ENCODE data around the gene CTRL.
"Not testable (repeated sequence)": the region's sequence is repeated elsewhere in the genome, so short reads cannot be mapped to it uniquely, and the experiment has no call there.

CTRL gene

DNA sequence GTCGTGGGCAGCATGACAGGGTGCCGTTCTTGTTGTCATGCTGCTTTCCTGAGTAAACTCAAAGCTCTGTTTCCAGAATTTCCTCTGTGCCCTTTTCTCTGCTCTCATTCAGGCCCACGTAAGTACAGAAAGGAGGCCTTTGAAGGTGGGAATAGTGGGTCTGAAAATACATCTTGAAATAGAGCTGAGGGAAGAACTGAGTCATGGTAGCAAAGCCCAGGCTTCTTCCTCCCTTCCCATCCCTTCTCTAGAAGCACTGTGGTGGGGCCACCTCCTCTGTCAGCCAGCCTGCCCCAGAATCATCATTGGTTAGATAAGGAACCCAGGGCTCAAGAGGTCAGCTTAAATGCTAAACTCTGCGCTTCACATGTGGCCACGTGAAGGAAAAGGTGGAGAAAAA, 9.4 kb downstream of the CTRL start:
- CTCF ChIA-PET = no interaction called here
- POLR2A ChIA-PET = no interaction called here
- no peak for TF ChIP-seq TARDBP (IDR thresholded peaks at IDR 0.05)
- no peak for TF ChIP-seq FOXK2 (IDR thresholded peaks at IDR 0.05)
- TF ChIP-seq CTBP1 (IDR thresholded peaks at IDR 0.05; ENCODE audit: borderline replicate concordance) = no peak
- no peak for DNase-seq (ENCODE audit: extremely low spot score)

DNA sequence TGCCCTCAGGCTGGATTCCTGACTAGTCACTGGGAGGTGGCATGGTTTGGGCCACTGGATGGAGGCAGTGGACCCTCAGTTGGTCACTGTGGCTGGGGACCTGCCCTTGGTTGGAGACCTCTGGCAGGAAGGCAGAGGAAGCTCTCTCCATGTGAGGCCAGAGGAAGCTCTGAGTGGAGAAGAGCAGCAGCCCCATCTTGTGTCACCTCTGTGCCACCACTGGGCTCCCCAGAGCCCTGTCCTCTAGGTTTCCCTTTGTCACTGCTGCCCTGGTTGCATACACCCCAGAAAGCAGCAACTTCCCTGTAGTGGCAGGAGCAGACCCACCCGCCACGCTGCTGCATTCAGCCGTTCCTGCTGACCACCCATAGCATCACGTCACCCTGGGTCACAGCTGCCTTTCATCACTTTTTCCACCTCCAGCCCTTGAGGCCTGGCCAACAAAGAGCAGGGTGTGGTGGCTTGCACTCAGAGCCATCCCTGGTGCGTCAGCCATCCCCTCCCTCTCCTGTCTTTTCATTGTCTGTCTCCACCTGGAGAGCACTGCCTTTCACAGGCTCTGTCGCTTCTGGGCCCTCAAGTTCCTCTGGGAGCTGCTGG, 11.9 kb downstream of the CTRL start:
- DNase-seq (ENCODE audit: extremely low spot score) = no peak
- TF ChIP-seq, protein P1, sequence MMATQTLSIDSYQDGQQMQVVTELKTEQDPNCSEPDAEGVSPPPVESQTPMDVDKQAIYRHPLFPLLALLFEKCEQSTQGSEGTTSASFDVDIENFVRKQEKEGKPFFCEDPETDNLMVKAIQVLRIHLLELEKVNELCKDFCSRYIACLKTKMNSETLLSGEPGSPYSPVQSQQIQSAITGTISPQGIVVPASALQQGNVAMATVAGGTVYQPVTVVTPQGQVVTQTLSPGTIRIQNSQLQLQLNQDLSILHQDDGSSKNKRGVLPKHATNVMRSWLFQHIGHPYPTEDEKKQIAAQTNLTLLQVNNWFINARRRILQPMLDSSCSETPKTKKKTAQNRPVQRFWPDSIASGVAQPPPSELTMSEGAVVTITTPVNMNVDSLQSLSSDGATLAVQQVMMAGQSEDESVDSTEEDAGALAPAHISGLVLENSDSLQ (IDR thresholded peaks at IDR 0.05) = no peak
- ChIA-PET POLR2A (no interaction called here), CTCF (interaction anchor here (0.7 to 1.0 kb wide), 2 partner anchors 9 to 36 kb away, joined by 3 to 8 read pairs; no protein-coding TSS in a partner anchor)

DNA sequence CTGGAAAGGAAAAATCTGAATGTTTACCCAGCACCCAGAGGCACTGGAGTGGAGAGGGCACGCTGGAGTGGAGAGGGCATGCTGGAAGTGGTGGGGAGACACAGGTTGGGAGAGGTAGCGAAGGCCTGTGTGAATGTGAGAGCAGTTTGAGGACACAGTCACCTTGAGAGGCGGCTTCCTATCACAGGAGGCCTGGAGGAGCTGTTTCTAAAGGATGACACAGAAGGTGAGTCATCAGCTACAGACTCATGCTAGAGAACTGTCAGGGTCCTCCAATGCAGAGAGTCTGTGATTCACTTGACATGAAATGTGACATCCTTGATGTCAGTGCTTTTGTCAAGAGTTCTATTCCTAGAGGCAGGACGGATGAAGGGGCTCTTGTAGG, 13.8 kb downstream of the CTRL start:
- CTCF ChIA-PET = no interaction called here
- DNase-seq (ENCODE audit: extremely low spot score) = no peak
- TF ChIP-seq ARNT (IDR thresholded peaks at IDR 0.05) (no peak), BHLHE40 (IDR thresholded peaks at IDR 0.05; ENCODE audit: borderline replicate concordance) (no peak), SUZ12 (IDR thresholded peaks at IDR 0.05) (no peak), FOXA1 (IDR thresholded peaks at IDR 0.05) (no peak), FOXK2 (IDR thresholded peaks at IDR 0.05) (no peak), HDGF (IDR thresholded peaks at IDR 0.05; ENCODE audit: borderline replicate concordance) (no peak), NFRKB (IDR thresholded peaks at IDR 0.05) (no peak), SP1 (IDR thresholded peaks at IDR 0.05) (no peak), ELF4 (IDR thresholded peaks at IDR 0.05) (no peak), CTBP1 (IDR thresholded peaks at IDR 0.05; ENCODE audit: borderline replicate concordance) (no peak), FOXM1 (IDR thresholded peaks at IDR 0.05; ENCODE audit: borderline replicate concordance) (no peak), LEF1 (IDR thresholded peaks at IDR 0.05; ENCODE audit: borderline replicate concordance) (no peak), L3MBTL2 (conservative IDR thresholded peaks at IDR 0.05) (no peak), ZNF384 (IDR thresholded peaks at IDR 0.05) (no peak), TARDBP (IDR thresholded peaks at IDR 0.05) (no peak)
- TF ChIP-seq, protein P1 (IDR thresholded peaks at IDR 0.05) = no peak
- POLR2A ChIA-PET = no interaction called here

DNA sequence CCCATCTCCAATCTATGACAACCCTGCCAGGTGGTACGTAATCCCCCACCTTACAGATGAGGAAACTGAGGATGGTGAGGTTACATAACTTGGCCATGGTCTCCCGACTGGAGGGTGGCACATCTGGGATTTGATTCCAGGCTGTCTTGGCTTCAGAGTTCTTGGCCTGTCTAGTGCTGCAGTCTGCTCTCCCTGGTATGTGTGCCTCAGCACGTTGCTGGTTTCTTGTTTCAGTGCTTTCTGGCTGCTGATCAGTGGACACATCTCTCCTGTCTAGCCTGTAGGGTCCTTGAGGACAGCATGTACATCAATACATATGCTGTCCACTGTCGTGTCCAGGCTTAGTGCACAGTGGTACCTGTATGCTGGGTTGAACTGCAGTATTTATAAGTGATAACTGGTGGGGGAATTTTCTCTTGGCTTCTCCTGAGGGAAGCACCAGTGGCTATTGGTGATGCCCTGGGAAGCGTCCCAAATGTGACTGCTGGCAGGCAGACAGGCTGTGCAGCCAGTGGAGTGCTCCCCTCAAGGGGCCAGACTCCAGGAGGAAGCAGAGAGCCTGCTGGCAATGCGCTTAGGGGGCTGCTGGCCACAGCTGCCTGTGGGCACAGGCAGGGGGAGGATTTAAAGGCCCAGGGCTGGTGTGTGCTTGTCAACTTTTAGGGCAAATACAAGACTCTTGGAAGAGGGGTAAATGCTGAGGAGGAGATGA, 14.4 kb downstream of the CTRL start:
- TF ChIP-seq SUZ12 (IDR thresholded peaks at IDR 0.05) (no peak), TARDBP (IDR thresholded peaks at IDR 0.05) (no peak), SP1 (IDR thresholded peaks at IDR 0.05) (no peak), LEF1 (IDR thresholded peaks at IDR 0.05; ENCODE audit: borderline replicate concordance) (no peak), L3MBTL2 (conservative IDR thresholded peaks at IDR 0.05) (no peak), ZNF384 (IDR thresholded peaks at IDR 0.05) (no peak), NFRKB (IDR thresholded peaks at IDR 0.05) (no peak), ARNT (IDR thresholded peaks at IDR 0.05) (no peak), BHLHE40 (IDR thresholded peaks at IDR 0.05; ENCODE audit: borderline replicate concordance) (no peak)
- TF ChIP-seq, protein P1 (IDR thresholded peaks at IDR 0.05) = no peak
- CTCF ChIA-PET = no interaction called here
- POLR2A ChIA-PET = no interaction called here
- DNase-seq (ENCODE audit: extremely low spot score) = no peak

DNA sequence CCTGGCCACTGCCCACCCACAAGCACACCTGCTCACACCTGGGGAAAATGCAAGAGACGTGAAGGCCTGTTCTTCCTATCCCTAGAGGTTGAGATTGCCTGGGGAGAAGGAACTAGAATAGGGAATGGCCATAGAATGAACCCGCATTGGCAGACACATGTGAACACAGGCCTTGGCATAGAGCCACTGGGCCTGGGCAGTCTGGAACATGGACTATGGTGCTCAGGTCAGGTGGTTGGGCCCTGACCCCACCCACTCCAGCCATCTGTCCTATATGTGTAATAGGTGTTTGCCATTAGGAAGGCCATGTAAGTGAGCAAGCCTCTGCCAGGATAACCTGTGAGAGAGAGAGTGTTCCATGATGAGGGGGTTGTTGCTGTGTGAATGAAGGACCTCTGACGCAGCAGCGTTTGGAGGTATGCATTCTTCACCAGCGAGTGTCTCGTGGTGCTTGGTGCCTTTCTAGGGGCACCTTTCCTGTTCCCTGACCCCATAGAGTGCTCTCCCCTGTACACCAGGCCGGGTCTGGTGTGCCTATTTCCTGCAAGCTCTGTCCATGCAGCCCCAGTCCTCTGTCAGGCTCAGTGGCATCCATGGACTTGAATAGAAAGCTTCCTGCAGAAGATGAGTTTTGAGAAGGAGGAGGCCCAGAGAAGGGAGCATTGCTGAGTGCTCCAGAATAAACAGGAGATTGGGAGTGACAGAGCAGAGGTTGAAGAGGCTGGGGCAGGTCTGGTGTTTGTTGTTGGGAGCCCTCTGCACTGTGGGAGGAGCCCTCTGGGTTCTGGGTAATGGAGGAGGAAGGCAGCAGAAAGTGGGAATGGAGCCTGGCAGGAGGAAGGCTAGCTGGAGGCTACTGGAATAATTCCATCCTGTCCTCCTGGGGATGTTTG, 15.6 kb downstream of the CTRL start:
- ChIA-PET CTCF (no interaction called here), POLR2A (no interaction called here)
- TF ChIP-seq NFRKB (IDR thresholded peaks at IDR 0.05) (no peak), SP1 (IDR thresholded peaks at IDR 0.05) (no peak), ELF4 (IDR thresholded peaks at IDR 0.05) (no peak), BHLHE40 (IDR thresholded peaks at IDR 0.05; ENCODE audit: borderline replicate concordance) (no peak), CTBP1 (IDR thresholded peaks at IDR 0.05; ENCODE audit: borderline replicate concordance) (no peak), ARNT (IDR thresholded peaks at IDR 0.05) (no peak), HDGF (IDR thresholded peaks at IDR 0.05; ENCODE audit: borderline replicate concordance) (no peak), LEF1 (IDR thresholded peaks at IDR 0.05; ENCODE audit: borderline replicate concordance) (no peak), FOXA1 (IDR thresholded peaks at IDR 0.05) (no peak), ZNF384 (IDR thresholded peaks at IDR 0.05) (no peak), SUZ12 (IDR thresholded peaks at IDR 0.05) (no peak)
- no peak for DNase-seq (ENCODE audit: extremely low spot score)

DNA sequence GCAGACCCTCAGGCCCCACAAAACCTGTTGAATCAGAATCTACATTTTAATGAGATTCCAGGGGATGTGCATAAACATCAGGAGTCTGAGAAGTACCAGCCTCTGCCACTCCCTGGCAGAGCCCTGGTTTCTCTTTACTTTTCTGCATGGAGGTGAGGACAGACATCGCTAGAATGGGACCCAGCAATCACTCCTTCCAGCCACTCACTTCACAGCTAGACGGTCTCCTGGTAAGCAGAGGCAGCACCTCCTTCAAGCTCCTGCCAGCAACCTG, 16.2 kb downstream of the CTRL start:
- POLR2A ChIA-PET; CTCF ChIA-PET; DNase-seq (ENCODE audit: extremely low spot score): not testable (repeated sequence)

Data from HEK293T (cell line).